Testis (tissue), 3 donors: ENCODE data around the gene SET. TPM values are rescaled to one million over a fixed set of nuclear protein-coding genes. Genes with fewer than 3 reads are reported as not detected.
"Not testable (repeated sequence)": the region's sequence is repeated elsewhere in the genome, so short reads cannot be mapped to it uniquely, and the experiment has no call there.

ENCODE experiments used
- DNase-seq: peaks from one replicate; pipeline ENCODE4 v3.0.0-alpha.2; 2019
- H3K27ac ChIP-seq, 2 donors: fragments of 200-600 bp; sonication (generic); one replicate each; pipeline ENCODE4 v1.5.1; 2019
- H3K27me3 ChIP-seq: fragments of 200-600 bp; sonication (generic); one replicate; pipeline ENCODE4 v1.5.1; 2019
- H3K36me3 ChIP-seq: fragments of 200-600 bp; sonication (generic); one replicate; pipeline ENCODE4 v1.5.1; 2017; ENCODE audit warnings: low read depth; ENCODE audit errors: missing control alignments
- H3K4me1 ChIP-seq: fragments of 200-600 bp; sonication (generic); one replicate; pipeline ENCODE4 v1.5.1; 2019
- H3K4me3 ChIP-seq, 2 donors: fragments of 200-600 bp; sonication (generic); one replicate each; pipeline ENCODE4 v1.5.1; 2017 to 2019
- H3K9me3 ChIP-seq: fragments of 200-600 bp; sonication (generic); one replicate; pipeline ENCODE4 v1.5.1; 2017
- CTCF ChIP-seq, 3 experiments: fragments of 450-650 bp in 2 of 3; fragments of 200-600 bp in 1 of 3; sonication (generic) in 1 of 3; IDR thresholded peaks; one replicate each; pipeline ENCODE4 v1.5.1; 2016 to 2019; ENCODE audit warnings: antibody characterized with exemption in 3 of 3, mild to moderate bottlenecking in 2 of 3, moderate library complexity in 1 of 3
- POLR2A ChIP-seq: fragments of 450-650 bp; IDR thresholded peaks from one replicate; pipeline ENCODE4 v1.6.1; 2017; ENCODE audit warnings: antibody characterized with exemption, mild to moderate bottlenecking, moderate library complexity
- WGBS, 2 donors: methylation state at CpG; one replicate each; pipeline ENCODE4 v1.1.5; 2018; 5-methylcytosine and 5-hydroxymethylcytosine counted together
- intact Hi-C: fragments of 100-400 bp; cut with DNase I; formaldehyde crosslinking; loops from one replicate; pipeline ENCODE4 v1.15.1; 2023; ENCODE audit warnings: low total_unique reads
- polyA plus RNA-seq: library from polyadenylated mRNA; stranded (reverse); fragments of 350-450 nt; fragmentation: Illumina TruSeq; extraction: RNeasy Lipid Tissue Mini Kit (QIAGEN cat#74804); gene quantifications from one replicate; pipeline ENCODE4 v1.2.3, GENCODE V29; 2014; ENCODE audit warnings: low read depth, low replicate concordance; ENCODE audit not compliant: insufficient read depth
- total RNA-seq, 2 donors: library from RNA; depleted of rRNA; stranded (reverse); fragments of >200 nt; gene quantifications; one replicate each; pipeline ENCODE4 v1.2.3, GENCODE V29; 2016

SET gene
- total and polyA plus RNA-seq, 3 donors from 2014 or later, result 113 to 159 (median 142) TPM

GRCh38 chr9:128690684-128691034 is 1.6 kb downstream of the SET start:
- H3K27ac ChIP-seq, result peak overlapping the region; percentile 50 to 75
- no peaks in the 10 kb centered on the region for H3K27me3 ChIP-seq
- intact Hi-C loops, result no loop called here

GRCh38 chr9:128693738-128694137 is 4.7 kb downstream of the SET start:
- H3K4me3 ChIP-seq, H3K27ac ChIP-seq, intact Hi-C loops, H3K9me3 ChIP-seq, H3K27me3 ChIP-seq, DNase-seq, H3K36me3 ChIP-seq: not testable (repeated sequence)
- H3K4me1 ChIP-seq, result peaks cover 12% of the 10 kb centered on the region
- WGBS, 2 donors, result 76 to 83% methylated on average over 3 of the region's 3 CpGs

More at GRCh38 chr9:128690684-128691034, 1.6 kb downstream of the SET start:
- TF ChIP-seq POLR2A, result no peak
- TF ChIP-seq CTCF (IDR thresholded peaks at IDR 0.05), result no peak
- H3K36me3 ChIP-seq, result no peaks in the 10 kb centered on the region
- peaks cover 15% of the 10 kb centered on the region for H3K4me1 ChIP-seq
- DNase-seq, result no peak
- no peaks in the 10 kb centered on the region for H3K9me3 ChIP-seq
- 10 to 11% methylated on average over 5 of the region's 5 CpGs for WGBS, 2 donors
- H3K4me3 ChIP-seq, result peak overlapping the region; percentile 79 to 96

- Histone ChIP-seq H3K36me3 (no peaks in the 10 kb centered on the region), H3K27me3 (no peaks in the 10 kb centered on the region), H3K9me3 (no peaks in the 10 kb centered on the region), H3K4me1 (peaks cover 12% of the 10 kb centered on the region), H3K4me3 (no peak overlapping the region), H3K27ac (no peak overlapping the region)
- intact Hi-C loops, result no loop called here
- no peak for TF ChIP-seq CTCF (IDR thresholded peaks at IDR 0.05)
- TF ChIP-seq POLR2A, result no peak
- 78 to 81% methylated on average over 6 of the region's 6 CpGs for WGBS, 2 donors
- DNase-seq, result no peak
Measured at GRCh38 chr9:128694344-128694743, 5.3 kb downstream of the SET start.

- intact Hi-C loops, result no loop called here
- no peak for TF ChIP-seq POLR2A
- no peak for TF ChIP-seq CTCF (IDR thresholded peaks at IDR 0.05)
- Histone ChIP-seq H3K4me3 (no peak overlapping the region), H3K27me3 (no peaks in the 10 kb centered on the region), H3K4me1 (no peaks in the 10 kb centered on the region), H3K27ac (no peak overlapping the region), H3K9me3 (no peaks in the 10 kb centered on the region), H3K36me3 (no peaks in the 10 kb centered on the region)
- 72 to 73% methylated on average over 8 of the region's 8 CpGs for WGBS, 2 donors
- DNase-seq, result no peak
Measured at GRCh38 chr9:128696923-128697707, 8.1 kb downstream of the SET start.

- H3K4me3 ChIP-seq, DNase-seq, H3K9me3 ChIP-seq, H3K27ac ChIP-seq, H3K36me3 ChIP-seq, intact Hi-C loops, H3K4me1 ChIP-seq, H3K27me3 ChIP-seq: not testable (repeated sequence)
- WGBS, 2 donors, result 91 to 95% methylated on average over 30 of the region's 30 CpGs
Measured at GRCh38 chr9:128699096-128699795, 10.2 kb downstream of the SET start.
